Psoas muscle (tissue), 8 donors: ENCODE results near the gene CCNG2. TPM values are rescaled to one million over a fixed set of nuclear protein-coding genes. Genes with fewer than 3 reads are reported as not detected.
A peak's percentile ranks its signal among the peaks of the same experiment; 100 is the strongest.

Experiments
- ATAC-seq, 4 donors: fragments of 200-7000 bp; cut with Tn5 transposase; one replicate each; pipeline ENCODE4 v1.9.1; 2020; ENCODE audit warnings: moderate library complexity in 3 of 4, mild to moderate bottlenecking in 2 of 4
- DNase-seq, 2 donors: peaks; one replicate each; pipeline ENCODE4 v3.0.0-alpha.2; 2020
- H3K27ac ChIP-seq: fragments of 200-600 bp; one replicate; pipeline ENCODE4 v1.8.0; 2022
- H3K27me3 ChIP-seq, 3 donors: fragments of 200-600 bp in 1 of 3; one replicate each; pipeline versions ENCODE4 v1.6.1 to v1.8.0; 2013 to 2022; ENCODE audit warnings: low read length in 2 of 3, mild to moderate bottlenecking in 2 of 3, moderate library complexity in 1 of 3; ENCODE audit not compliant: insufficient read depth in 3 of 3
- H3K36me3 ChIP-seq, 2 donors: fragments of 200-600 bp in 1 of 2; one replicate each; pipeline versions ENCODE4 v1.6.1 to v1.8.0; 2013 to 2022; ENCODE audit warnings: low read depth in 1 of 2, mild to moderate bottlenecking in 1 of 2, moderate library complexity in 1 of 2; ENCODE audit not compliant: insufficient read depth in 1 of 2
- H3K4me1 ChIP-seq: fragments of 200-600 bp; one replicate; pipeline ENCODE4 v1.8.0; 2022
- H3K4me3 ChIP-seq: fragments of 200-600 bp; one replicate; pipeline ENCODE4 v1.8.0; 2022; ENCODE audit warnings: mild to moderate bottlenecking
- H3K9me3 ChIP-seq: fragments of 200-600 bp; one replicate; pipeline ENCODE4 v1.8.0; 2022
- CTCF ChIP-seq: fragments of 200-600 bp; IDR thresholded peaks from one replicate; pipeline ENCODE4 v1.8.0; 2022; ENCODE audit warnings: antibody characterized with exemption
- WGBS, 3 donors: extraction: QIAGEN DNeasy Blood & Tissue Kit; methylation state at CpG; one replicate each; pipeline versions ENCODE4 v1.1.6 to v1.1.7; 2013; 5-methylcytosine and 5-hydroxymethylcytosine counted together
- intact Hi-C, 2 donors: fragments of 100-400 bp; cut with DNase I; formaldehyde crosslinking; loops; one replicate each; pipeline versions ENCODE4 v1.11.0 to v1.14.2; 2022
- polyA plus RNA-seq, 3 donors: library from polyadenylated mRNA; stranded (reverse); fragments of 200-250 nt; gene quantifications; one replicate each; pipeline ENCODE4 v1.2.3, GENCODE V29; 2013
- total RNA-seq, 4 donors: library from RNA; stranded (reverse); fragmentation: NEBNext Ultra II Directional in 2 of 4; extraction: Animal tissue kit (Norgen Biotek cat#: 25700) in 2 of 4; gene quantifications; one replicate each; pipeline versions ENCODE4 v1.2.1 to v1.2.4, GENCODE V29; 2021 to 2023
- donor health status: healthy with polysubstance abuse.
- donor health status: DM: no; HTN: no; CAD: no; lungs with moderate emphysema.
- donor health status: Bipolar disorder and iron deficiency.
- donor health status: healthy.
- donor health status: DM: yes; HTN: yes; CAD: no.
- donor health status: DM: no; HTN: no; CAD: no.
- donor health status: DM: no; HTN: no; CAD: no.
- donor health status: DM: yes; HTN: yes; CAD: no.

Gene CCNG2
- total and polyA plus RNA-seq, 7 donors, result 3.1 to 34.6 (median 7.0) TPM

DNA sequence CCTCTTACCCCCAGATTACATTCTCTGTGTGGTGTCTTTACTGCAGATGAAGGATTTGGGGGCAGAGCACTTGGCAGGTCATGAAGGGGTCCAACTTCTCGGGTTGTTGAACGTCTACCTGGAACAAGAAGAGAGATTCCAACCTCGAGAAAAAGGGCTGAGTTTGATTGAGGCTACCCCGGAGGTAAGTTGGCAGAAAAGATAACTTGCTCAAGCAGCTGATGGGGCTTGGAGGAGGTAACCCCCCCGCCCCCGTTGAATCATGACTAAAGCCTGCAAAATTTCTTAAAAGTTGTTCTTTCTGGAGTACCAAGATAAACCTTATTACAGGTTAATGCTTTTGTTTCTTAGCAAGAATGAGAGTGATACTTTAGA lies 1.5 kb downstream of the CCNG2 start:
- H3K4me1 ChIP-seq, result peaks cover 11% of the 10 kb centered on the region
- 12 to 16% (median 12%) methylated on average over 6 of the region's 6 CpGs for WGBS, 3 donors
- H3K4me3 ChIP-seq, result peak overlapping the region; percentile 92
- H3K27me3 ChIP-seq, result no peaks in the 10 kb centered on the region
- no peak for ATAC-seq
- no peaks in the 10 kb centered on the region for H3K9me3 ChIP-seq
- H3K27ac ChIP-seq, result peak overlapping the region; percentile 77
- peaks cover 0 to 31% of the 10 kb centered on the region in 2 donors for H3K36me3 ChIP-seq
- peak in 1 of 2 donors; percentile 16 for DNase-seq
- intact Hi-C loops, result loop anchor here (5.0 kb wide), 3 partner anchors 61 to 206 kb away; partner anchors contain the start of gene CCNI (in 1 of the 2)
- TF ChIP-seq CTCF, result no peak

DNA sequence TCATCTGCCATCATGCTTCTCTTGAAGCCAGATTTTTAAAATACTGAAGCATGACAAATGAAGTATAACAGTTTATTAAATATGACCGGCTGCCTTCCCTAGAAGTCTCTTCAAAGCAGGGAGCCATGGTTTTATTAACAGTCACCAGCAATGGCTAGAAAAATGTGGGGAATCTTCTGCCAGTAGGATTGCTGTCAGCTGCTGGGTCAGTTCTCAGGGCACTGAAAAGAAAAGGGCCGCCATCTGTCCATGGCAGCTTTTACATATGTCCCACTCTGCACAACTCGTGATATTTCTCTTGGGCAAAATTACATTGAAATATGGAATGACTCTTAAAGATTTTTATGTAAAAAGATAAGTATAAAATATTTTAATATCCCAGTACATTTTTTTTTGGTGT lies 2.8 kb downstream of the CCNG2 start:
- intact Hi-C loops, result loop anchor here (5.0 kb wide), 3 partner anchors 63 to 208 kb away; partner anchors contain the start of gene CCNI (in 1 of the 2)
- WGBS, 3 donors, result 43 to 46% (median 44%) methylated on average over 3 of the region's 3 CpGs
- H3K27me3 ChIP-seq, result no peaks in the 10 kb centered on the region
- ATAC-seq, result no peak
- no peak overlapping the region for H3K27ac ChIP-seq
- no peak for TF ChIP-seq CTCF
- peaks cover 11% of the 10 kb centered on the region for H3K4me1 ChIP-seq
- no peak for DNase-seq
- H3K4me3 ChIP-seq, result no peak overlapping the region
- no peaks in the 10 kb centered on the region for H3K9me3 ChIP-seq
- H3K36me3 ChIP-seq, result peaks cover 0 to 44% of the 10 kb centered on the region in 2 donors

DNA sequence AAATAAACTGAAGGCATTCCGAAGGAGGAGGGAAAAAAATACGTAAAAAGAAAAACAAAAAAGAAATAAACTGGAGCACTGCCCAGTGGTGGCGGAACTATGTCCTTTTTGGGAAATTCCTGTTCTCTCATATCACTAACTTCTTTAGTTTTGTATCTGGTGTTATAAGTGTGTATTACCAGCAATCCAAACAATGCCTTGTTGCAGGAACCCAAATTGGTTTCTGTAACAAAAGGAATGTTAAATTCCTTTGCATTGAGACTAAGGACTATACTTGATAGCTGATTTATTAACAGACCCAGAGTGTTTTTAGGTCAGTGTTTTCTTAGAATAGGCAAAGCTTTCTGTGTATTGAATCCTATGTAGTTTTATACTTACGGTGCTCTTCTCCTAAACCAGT lies 6.6 kb downstream of the CCNG2 start:
- 77 to 79% (median 78%) methylated on average over 4 of the region's 4 CpGs for WGBS, 3 donors
- TF ChIP-seq CTCF, result no peak
- no peak overlapping the region for H3K4me3 ChIP-seq
- no peaks in the 10 kb centered on the region for H3K4me1 ChIP-seq
- intact Hi-C loops, result no loop called here
- no peak for DNase-seq
- no peak overlapping the region for H3K27ac ChIP-seq
- H3K36me3 ChIP-seq, result peaks cover 0 to 69% of the 10 kb centered on the region in 2 donors
- H3K9me3 ChIP-seq, result no peaks in the 10 kb centered on the region
- H3K27me3 ChIP-seq, result no peaks in the 10 kb centered on the region
- ATAC-seq, result no peak

GRCh38 chr4:77167173-77167572 lies 10.2 kb downstream of the CCNG2 start:
- H3K4me1 ChIP-seq, result no peaks in the 10 kb centered on the region
- ATAC-seq, result no peak
- WGBS, 3 donors, result 87 to 92% (median 91%) methylated on average over 1 of the region's 1 CpG

More at GRCh38 chr4:77167173-77167572, 10.2 kb downstream of the CCNG2 start:
- Histone ChIP-seq H3K27ac (no peak overlapping the region), H3K4me3 (no peak overlapping the region), H3K27me3 (no peaks in the 10 kb centered on the region), H3K9me3 (no peaks in the 10 kb centered on the region), H3K36me3 (peaks cover 0 to 51% of the 10 kb centered on the region in 2 donors)
- no peak for DNase-seq
- TF ChIP-seq CTCF, result no peak
- intact Hi-C loops, result no loop called here
